ENCODE results near the gene DHX16.

DNA sequence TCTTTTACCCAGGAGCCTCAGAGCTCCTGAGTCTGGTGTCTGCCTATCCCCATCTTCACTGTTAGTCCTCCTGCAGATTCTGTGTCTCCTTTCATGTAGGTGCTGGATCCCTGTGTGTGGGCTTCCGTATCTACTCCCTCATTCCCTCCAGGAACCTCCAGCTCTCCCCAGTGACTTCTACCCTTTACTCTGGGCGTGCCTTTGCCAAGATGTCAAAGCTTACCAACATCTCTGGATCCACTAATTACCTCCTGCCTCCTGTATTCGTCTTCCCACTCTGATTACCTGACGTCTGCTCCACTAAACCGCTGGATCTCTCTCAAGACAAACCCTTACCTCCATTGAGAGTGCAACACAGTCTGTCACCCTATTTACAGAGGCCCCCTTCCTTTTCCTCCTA, 28.0 kb downstream of the DHX16 start:
- TF ChIP-seq, protein P1, sequence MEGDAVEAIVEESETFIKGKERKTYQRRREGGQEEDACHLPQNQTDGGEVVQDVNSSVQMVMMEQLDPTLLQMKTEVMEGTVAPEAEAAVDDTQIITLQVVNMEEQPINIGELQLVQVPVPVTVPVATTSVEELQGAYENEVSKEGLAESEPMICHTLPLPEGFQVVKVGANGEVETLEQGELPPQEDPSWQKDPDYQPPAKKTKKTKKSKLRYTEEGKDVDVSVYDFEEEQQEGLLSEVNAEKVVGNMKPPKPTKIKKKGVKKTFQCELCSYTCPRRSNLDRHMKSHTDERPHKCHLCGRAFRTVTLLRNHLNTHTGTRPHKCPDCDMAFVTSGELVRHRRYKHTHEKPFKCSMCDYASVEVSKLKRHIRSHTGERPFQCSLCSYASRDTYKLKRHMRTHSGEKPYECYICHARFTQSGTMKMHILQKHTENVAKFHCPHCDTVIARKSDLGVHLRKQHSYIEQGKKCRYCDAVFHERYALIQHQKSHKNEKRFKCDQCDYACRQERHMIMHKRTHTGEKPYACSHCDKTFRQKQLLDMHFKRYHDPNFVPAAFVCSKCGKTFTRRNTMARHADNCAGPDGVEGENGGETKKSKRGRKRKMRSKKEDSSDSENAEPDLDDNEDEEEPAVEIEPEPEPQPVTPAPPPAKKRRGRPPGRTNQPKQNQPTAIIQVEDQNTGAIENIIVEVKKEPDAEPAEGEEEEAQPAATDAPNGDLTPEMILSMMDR (IDR thresholded peaks at IDR 0.05): no peak
- TF ChIP-seq POLR2A (IDR thresholded peaks at IDR 0.05): no peak
- no peak for TF ChIP-seq EP300 (IDR thresholded peaks at IDR 0.05)

Measured in gastroesophageal sphincter (tissue), 3 donors.